Measurements from ENCODE around the gene PDZRN3. TPM values are rescaled to one million over a fixed set of nuclear protein-coding genes. Genes with fewer than 3 reads are reported as not detected.

The PDZRN3 gene
- total and polyA plus RNA-seq, 8 donors: 20.0 to 88.6 (median 62.3) TPM

DNA sequence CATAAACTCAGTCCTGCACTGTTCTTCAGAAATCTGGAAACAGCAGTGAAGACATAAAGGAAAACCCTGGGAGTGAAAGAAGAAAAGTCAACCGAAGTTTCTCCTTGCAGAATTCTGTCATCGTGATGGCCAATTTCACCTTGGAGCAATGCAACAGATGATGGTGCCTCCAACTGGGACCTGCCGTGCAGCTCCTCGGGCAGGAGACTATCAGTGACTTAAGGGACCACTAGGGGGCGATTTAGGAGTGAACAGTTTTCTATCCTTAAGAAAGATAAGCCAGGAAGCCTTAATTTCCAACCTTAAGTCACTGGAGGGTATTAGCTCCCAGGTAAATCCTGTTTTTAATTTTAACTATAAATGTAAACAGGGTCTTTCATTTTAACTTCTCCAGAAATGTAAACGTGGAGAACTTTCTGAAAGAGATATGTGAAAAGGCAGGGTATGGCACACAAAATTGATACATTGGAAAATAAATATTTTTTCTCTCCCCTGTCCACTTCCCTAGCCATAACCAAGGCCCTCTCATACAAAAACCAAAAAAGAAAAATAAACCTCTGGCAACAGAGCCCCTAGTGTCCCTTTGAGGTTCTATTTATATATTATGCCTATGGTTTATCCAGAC lies 116.3 kb downstream of the PDZRN3 start:
- TF ChIP-seq, protein P1, sequence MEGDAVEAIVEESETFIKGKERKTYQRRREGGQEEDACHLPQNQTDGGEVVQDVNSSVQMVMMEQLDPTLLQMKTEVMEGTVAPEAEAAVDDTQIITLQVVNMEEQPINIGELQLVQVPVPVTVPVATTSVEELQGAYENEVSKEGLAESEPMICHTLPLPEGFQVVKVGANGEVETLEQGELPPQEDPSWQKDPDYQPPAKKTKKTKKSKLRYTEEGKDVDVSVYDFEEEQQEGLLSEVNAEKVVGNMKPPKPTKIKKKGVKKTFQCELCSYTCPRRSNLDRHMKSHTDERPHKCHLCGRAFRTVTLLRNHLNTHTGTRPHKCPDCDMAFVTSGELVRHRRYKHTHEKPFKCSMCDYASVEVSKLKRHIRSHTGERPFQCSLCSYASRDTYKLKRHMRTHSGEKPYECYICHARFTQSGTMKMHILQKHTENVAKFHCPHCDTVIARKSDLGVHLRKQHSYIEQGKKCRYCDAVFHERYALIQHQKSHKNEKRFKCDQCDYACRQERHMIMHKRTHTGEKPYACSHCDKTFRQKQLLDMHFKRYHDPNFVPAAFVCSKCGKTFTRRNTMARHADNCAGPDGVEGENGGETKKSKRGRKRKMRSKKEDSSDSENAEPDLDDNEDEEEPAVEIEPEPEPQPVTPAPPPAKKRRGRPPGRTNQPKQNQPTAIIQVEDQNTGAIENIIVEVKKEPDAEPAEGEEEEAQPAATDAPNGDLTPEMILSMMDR (IDR thresholded peaks at IDR 0.05): peak; percentile 72 to 73
- Histone ChIP-seq H3K9me3 (no peaks in the 10 kb centered on the region), H3K4me1 (peaks cover 5 to 18% of the 10 kb centered on the region in 2 donors), H3K4me3 (no peak overlapping the region), H3K27me3 (peaks cover 0 to 7% of the 10 kb centered on the region in 2 donors), H3K27ac (no peak overlapping the region), H3K36me3 (no peaks in the 10 kb centered on the region)
- ATAC-seq (peak; percentile 89), DNase-seq (peak in 1 of 4 donors; percentile 79)
- intact Hi-C loops (cut with DNase I): loop anchor here in 1 of 2 donors (10.0 kb wide), 1 partner anchor 336 kb away; no protein-coding TSS in a partner anchor

DNA sequence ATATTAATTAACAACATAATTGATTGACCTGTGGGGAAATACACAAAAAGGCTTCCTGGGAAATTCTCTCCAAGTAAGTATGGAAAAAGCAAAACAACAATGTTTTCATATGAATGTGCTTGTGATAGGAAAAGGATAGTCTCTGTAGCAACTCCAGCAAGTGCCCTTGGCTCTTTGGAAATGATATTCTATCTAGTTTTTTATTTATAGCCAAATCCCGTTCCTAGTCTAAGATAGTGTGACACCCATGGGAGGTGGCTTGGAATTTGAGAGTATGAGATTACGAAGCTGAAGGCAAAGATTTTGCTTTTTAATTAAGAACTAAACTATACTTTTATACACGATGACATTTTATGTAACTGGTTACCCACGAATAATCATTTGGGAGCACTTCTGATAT lies 119.9 kb downstream of the PDZRN3 start:
- H3K4me3 ChIP-seq: no peak overlapping the region
- H3K9me3 ChIP-seq: no peaks in the 10 kb centered on the region
- intact Hi-C loops (cut with DNase I): loop anchor here in 1 of 2 donors (5.0 to 10.0 kb wide), 2 partner anchors 340 to 408 kb away; no protein-coding TSS in a partner anchor
- no peaks in the 10 kb centered on the region for H3K36me3 ChIP-seq
- TF ChIP-seq, protein P1 (IDR thresholded peaks at IDR 0.05): no peak
- no peak overlapping the region for H3K27ac ChIP-seq
- DNase-seq (no peak), ATAC-seq (no peak)
- H3K27me3 ChIP-seq: peaks cover 0 to 10% of the 10 kb centered on the region in 2 donors
- H3K4me1 ChIP-seq: peaks cover 9% of the 10 kb centered on the region in 2 donors

DNA sequence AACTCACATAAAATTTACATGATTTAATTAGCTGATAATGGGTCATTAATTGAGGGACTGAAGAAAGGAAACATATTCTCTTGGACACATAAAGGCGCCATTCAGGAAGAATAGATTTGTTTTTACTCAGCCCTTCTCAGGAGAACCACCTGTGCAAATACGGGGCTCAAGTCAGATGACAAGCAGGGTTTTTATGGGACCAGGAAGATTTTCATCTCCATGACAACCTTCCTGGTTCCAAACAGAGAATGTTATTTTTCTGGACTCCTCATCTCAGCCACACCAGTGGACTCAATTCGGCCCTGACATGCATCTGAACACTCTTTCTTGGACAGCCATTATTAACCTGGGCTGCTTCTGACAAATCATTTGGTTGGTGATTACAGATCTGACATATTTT lies 120.5 kb downstream of the PDZRN3 start:
- peaks cover 7 to 9% of the 10 kb centered on the region in 2 donors for H3K4me1 ChIP-seq
- H3K9me3 ChIP-seq: no peaks in the 10 kb centered on the region
- intact Hi-C loops (cut with DNase I): loop anchor here in 1 of 2 donors (5.0 to 10.0 kb wide), 2 partner anchors 341 to 407 kb away; no protein-coding TSS in a partner anchor
- ATAC-seq (no peak), DNase-seq (no peak)
- H3K27ac ChIP-seq: no peak overlapping the region
- peaks cover 0 to 10% of the 10 kb centered on the region in 2 donors for H3K27me3 ChIP-seq
- no peaks in the 10 kb centered on the region for H3K36me3 ChIP-seq
- H3K4me3 ChIP-seq: no peak overlapping the region
- TF ChIP-seq, protein P1 (IDR thresholded peaks at IDR 0.05): no peak

DNA sequence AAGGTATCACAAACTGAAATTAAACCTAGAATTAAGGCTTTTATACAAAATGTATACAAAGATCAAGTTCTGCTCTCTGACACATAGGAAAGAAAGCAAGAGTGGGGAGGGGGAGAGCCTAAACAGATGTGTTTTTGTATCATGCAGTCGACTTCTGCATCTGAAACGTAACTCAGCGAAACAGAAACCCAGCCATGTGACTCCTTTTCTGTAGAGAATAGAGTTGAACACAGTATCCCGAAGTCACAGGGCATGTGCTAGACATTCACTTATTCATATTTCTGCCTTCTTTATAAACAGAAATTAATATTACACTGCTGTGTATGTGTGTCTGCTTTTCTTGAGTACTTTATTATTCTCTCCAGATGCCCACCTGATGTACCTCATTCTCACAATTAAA lies 121.0 kb downstream of the PDZRN3 start:
- TF ChIP-seq, protein P1 (IDR thresholded peaks at IDR 0.05): no peak
- Histone ChIP-seq H3K4me1 (peaks cover 4 to 9% of the 10 kb centered on the region in 2 donors), H3K27ac (no peak overlapping the region), H3K36me3 (no peaks in the 10 kb centered on the region), H3K27me3 (peaks cover 0 to 10% of the 10 kb centered on the region in 2 donors), H3K9me3 (no peaks in the 10 kb centered on the region), H3K4me3 (no peak overlapping the region)
- ATAC-seq (no peak), DNase-seq (no peak)
- intact Hi-C loops (cut with DNase I): loop anchor here in 1 of 2 donors (5.0 to 10.0 kb wide), 2 partner anchors 341 to 406 kb away; no protein-coding TSS in a partner anchor

Measured in left lung (tissue), 10 donors.